Mammary epithelial cell (primary cell): Measurements from ENCODE around the gene AKT3.

Experiments used
- CTCF ChIP-seq, 2 donors: IDR thresholded peaks in 1 of 2; conservative IDR thresholded peaks in 1 of 2; 2 replicates each; pipeline ENCODE4 v1.5.1; 2011 to 2012; ENCODE audit warnings: inconsistent platforms in 2 of 2, low read length in 2 of 2, mild to moderate bottlenecking in 2 of 2, control low read depth in 1 of 2, low read depth in 1 of 2; ENCODE audit not compliant: insufficient read depth in 1 of 2; ENCODE audit errors: extremely low read depth in 1 of 2
- EZH2 ChIP-seq: IDR thresholded peaks from 2 replicates; pipeline ENCODE4 v1.6.1; 2012; ENCODE audit warnings: low read length, inconsistent platforms, borderline replicate concordance

- TF ChIP-seq CTCF (conservative IDR thresholded peaks at IDR 0.05 in 1 of 2, IDR thresholded peaks at IDR 0.05 in 1 of 2; ENCODE audit: extremely low read depth in 1 of 2, insufficient read depth in 1 of 2, low read depth in 1 of 2, low read length in 2 of 2) (no peak), EZH2 (no peak)
Observed at GRCh38 chr1:243731974-243732625, 117.9 kb downstream of the AKT3 start.
